Measurements from ENCODE around the gene CHKB.

CHKB gene

GRCh38 chr22:50547263-50547985, 35.2 kb downstream of the CHKB start:
- no peak for DNase-seq (ENCODE audit: extremely low spot score)
- CTCF ChIA-PET = interaction anchor here (0.6 to 1.6 kb wide), 3 partner anchors 13 to 22 kb away, joined by 3 to 4 read pairs (median 3); partner anchors contain the start of genes SCO2 and SYCE3
- TF ChIP-seq HDGF (IDR thresholded peaks at IDR 0.05; ENCODE audit: borderline replicate concordance) (no peak), FOXK2 (IDR thresholded peaks at IDR 0.05) (no peak), ARNT (IDR thresholded peaks at IDR 0.05) (no peak), LEF1 (IDR thresholded peaks at IDR 0.05; ENCODE audit: borderline replicate concordance) (no peak), SUZ12 (IDR thresholded peaks at IDR 0.05) (no peak), CTBP1 (IDR thresholded peaks at IDR 0.05; ENCODE audit: borderline replicate concordance) (no peak), SP1 (IDR thresholded peaks at IDR 0.05) (no peak), FOXM1 (IDR thresholded peaks at IDR 0.05; ENCODE audit: borderline replicate concordance) (no peak), ZNF384 (IDR thresholded peaks at IDR 0.05) (no peak), NFRKB (IDR thresholded peaks at IDR 0.05) (no peak), BHLHE40 (IDR thresholded peaks at IDR 0.05; ENCODE audit: borderline replicate concordance) (no peak), TARDBP (IDR thresholded peaks at IDR 0.05) (no peak), L3MBTL2 (conservative IDR thresholded peaks at IDR 0.05) (no peak), FOXA1 (IDR thresholded peaks at IDR 0.05) (no peak), PKNOX1 (IDR thresholded peaks at IDR 0.05) (no peak), ELF4 (IDR thresholded peaks at IDR 0.05) (no peak)
- POLR2A ChIA-PET = interaction anchor here (1.0 to 1.1 kb wide), 2 partner anchors 22 to 39 kb away, joined by 4 to 6 read pairs; partner anchors contain the start of genes LMF2, NCAPH2 and SCO2

GRCh38 chr22:50546326-50547262, 36.1 kb downstream of the CHKB start:
- ChIA-PET POLR2A (interaction anchor here (0.8 to 1.9 kb wide), 3 partner anchors 21 to 39 kb away, joined by 3 to 13 read pairs (median 6); partner anchors contain the start of genes LMF2, NCAPH2 and SCO2), CTCF (interaction anchor here (0.8 to 1.9 kb wide), 3 partner anchors 16 to 21 kb away, joined by 3 to 12 read pairs (median 11); partner anchors contain the start of genes SCO2 and SYCE3)
- no peak for TF ChIP-seq ZNF384 (IDR thresholded peaks at IDR 0.05)
- no peak for DNase-seq (ENCODE audit: extremely low spot score)

GRCh38 chr22:50545522-50546325, 36.9 kb downstream of the CHKB start, which contains the start of gene KLHDC7B:
TSS of gene KLHDC7B (plus strand) at chr22:50545899. CDS start at chr22:50546244, 345 bp downstream.
- DNase-seq (ENCODE audit: extremely low spot score) = no peak
- ChIA-PET CTCF (interaction anchor here (1.1 to 1.9 kb wide), 4 partner anchors 9 to 20 kb away, joined by 4 to 12 read pairs (median 8); partner anchors contain the start of genes SCO2 and SYCE3), POLR2A (interaction anchor here (0.8 to 1.9 kb wide), 3 partner anchors 17 to 38 kb away, joined by 3 to 13 read pairs (median 3); partner anchors contain the start of genes LMF2, NCAPH2, SCO2 and SYCE3)
- no peak for TF ChIP-seq ELF4 (IDR thresholded peaks at IDR 0.05)

GRCh38 chr22:50544746-50545253, 37.8 kb downstream of the CHKB start:
- TF ChIP-seq SUZ12 (IDR thresholded peaks at IDR 0.05) (no peak), HDGF (IDR thresholded peaks at IDR 0.05; ENCODE audit: borderline replicate concordance) (no peak), FOXA1 (IDR thresholded peaks at IDR 0.05) (no peak), L3MBTL2 (conservative IDR thresholded peaks at IDR 0.05) (no peak), FOXM1 (IDR thresholded peaks at IDR 0.05; ENCODE audit: borderline replicate concordance) (no peak), LEF1 (IDR thresholded peaks at IDR 0.05; ENCODE audit: borderline replicate concordance) (no peak), SP1 (IDR thresholded peaks at IDR 0.05) (no peak), ZNF384 (IDR thresholded peaks at IDR 0.05) (no peak), TARDBP (IDR thresholded peaks at IDR 0.05) (no peak), FOXK2 (IDR thresholded peaks at IDR 0.05) (no peak), ELF4 (IDR thresholded peaks at IDR 0.05) (no peak), PKNOX1 (IDR thresholded peaks at IDR 0.05) (no peak), NFRKB (IDR thresholded peaks at IDR 0.05) (no peak), CTBP1 (IDR thresholded peaks at IDR 0.05; ENCODE audit: borderline replicate concordance) (no peak), ARNT (IDR thresholded peaks at IDR 0.05) (no peak), BHLHE40 (IDR thresholded peaks at IDR 0.05; ENCODE audit: borderline replicate concordance) (no peak)
- ChIA-PET POLR2A (interaction anchor here (0.9 to 1.9 kb wide), 2 partner anchors 18 to 19 kb away, joined by 3 to 13 read pairs; partner anchors contain the start of genes SCO2 and SYCE3), CTCF (interaction anchor here (1.1 to 1.9 kb wide), 4 partner anchors 10 to 19 kb away, joined by 4 to 12 read pairs (median 8); partner anchors contain the start of genes SCO2 and SYCE3)
- no peak for DNase-seq (ENCODE audit: extremely low spot score)

- DNase-seq (ENCODE audit: extremely low spot score) = peak; percentile 91
- TF ChIP-seq L3MBTL2 (conservative IDR thresholded peaks at IDR 0.05) (no peak), BHLHE40 (IDR thresholded peaks at IDR 0.05; ENCODE audit: borderline replicate concordance) (no peak), ZNF384 (IDR thresholded peaks at IDR 0.05) (no peak), TARDBP (IDR thresholded peaks at IDR 0.05) (no peak), FOXA1 (IDR thresholded peaks at IDR 0.05) (no peak), SP1 (IDR thresholded peaks at IDR 0.05) (no peak), SUZ12 (IDR thresholded peaks at IDR 0.05) (no peak), NFRKB (IDR thresholded peaks at IDR 0.05) (no peak), ELF4 (IDR thresholded peaks at IDR 0.05) (no peak), CTBP1 (IDR thresholded peaks at IDR 0.05; ENCODE audit: borderline replicate concordance) (no peak), ARNT (IDR thresholded peaks at IDR 0.05) (no peak), PKNOX1 (IDR thresholded peaks at IDR 0.05) (no peak), FOXK2 (IDR thresholded peaks at IDR 0.05) (no peak)
- ChIA-PET CTCF (interaction anchor here (1.6 to 1.8 kb wide), 2 partner anchors 11 to 19 kb away, joined by 6 to 11 read pairs; partner anchors contain the start of gene SCO2), POLR2A (no interaction called here)
Measured at GRCh38 chr22:50544078-50544745, 38.4 kb downstream of the CHKB start.

Measured in HEK293T (cell line).